Activated T-helper 1 cell treated with Interleukin-2 at 50 U/mL for 16 hours (primary cell): ENCODE measurements around the gene KHK.

ENCODE experiments used
- DNase-seq: peaks from one replicate; pipeline ENCODE4 v3.0.0-alpha.2; 2020; ENCODE audit warnings: low read depth

KHK gene

GRCh38 chr2:27082773-27083409 lies 3.7 kb upstream of the KHK start:
- no peak for DNase-seq

DNA sequence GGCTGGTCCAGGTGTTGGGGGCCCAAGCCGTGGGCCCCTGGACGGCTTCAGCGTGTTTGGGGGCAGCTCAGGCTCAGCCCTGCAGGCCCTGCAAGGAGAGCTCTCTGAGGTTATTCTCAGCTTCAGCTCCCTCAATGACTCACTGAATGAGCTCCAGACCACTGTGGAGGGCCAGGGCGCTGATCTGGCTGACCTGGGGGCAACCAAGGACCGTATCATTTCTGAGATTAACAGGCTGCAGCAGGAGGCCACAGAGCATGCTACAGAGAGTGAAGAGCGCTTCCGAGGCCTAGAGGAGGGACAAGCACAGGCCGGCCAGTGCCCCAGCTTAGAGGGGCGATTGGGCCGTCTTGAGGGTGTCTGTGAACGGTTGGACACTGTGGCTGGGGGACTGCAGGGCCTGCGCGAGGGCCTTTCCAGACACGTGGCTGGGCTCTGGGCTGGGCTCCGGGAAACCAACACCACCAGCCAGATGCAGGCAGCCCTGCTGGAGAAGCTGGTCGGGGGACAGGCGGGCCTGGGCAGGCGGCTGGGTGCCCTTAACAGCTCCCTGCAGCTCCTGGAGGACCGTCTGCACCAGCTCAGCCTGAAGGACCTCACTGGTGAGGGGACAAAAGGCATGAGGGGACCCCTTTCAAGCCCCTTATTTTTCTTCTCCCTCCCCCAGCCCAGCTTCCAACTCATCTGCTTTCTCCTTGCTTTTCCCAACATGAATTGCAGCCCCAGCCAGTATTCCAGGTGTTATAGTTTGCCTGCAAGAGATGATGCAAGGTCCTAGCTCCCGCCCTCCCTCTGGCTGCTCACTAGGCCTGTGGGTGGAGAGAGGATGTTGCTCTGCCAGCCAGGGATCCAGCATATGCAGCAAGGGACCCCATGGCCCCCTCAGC lies 2.9 kb upstream of the KHK start:
- DNase-seq, result no peak

DNA sequence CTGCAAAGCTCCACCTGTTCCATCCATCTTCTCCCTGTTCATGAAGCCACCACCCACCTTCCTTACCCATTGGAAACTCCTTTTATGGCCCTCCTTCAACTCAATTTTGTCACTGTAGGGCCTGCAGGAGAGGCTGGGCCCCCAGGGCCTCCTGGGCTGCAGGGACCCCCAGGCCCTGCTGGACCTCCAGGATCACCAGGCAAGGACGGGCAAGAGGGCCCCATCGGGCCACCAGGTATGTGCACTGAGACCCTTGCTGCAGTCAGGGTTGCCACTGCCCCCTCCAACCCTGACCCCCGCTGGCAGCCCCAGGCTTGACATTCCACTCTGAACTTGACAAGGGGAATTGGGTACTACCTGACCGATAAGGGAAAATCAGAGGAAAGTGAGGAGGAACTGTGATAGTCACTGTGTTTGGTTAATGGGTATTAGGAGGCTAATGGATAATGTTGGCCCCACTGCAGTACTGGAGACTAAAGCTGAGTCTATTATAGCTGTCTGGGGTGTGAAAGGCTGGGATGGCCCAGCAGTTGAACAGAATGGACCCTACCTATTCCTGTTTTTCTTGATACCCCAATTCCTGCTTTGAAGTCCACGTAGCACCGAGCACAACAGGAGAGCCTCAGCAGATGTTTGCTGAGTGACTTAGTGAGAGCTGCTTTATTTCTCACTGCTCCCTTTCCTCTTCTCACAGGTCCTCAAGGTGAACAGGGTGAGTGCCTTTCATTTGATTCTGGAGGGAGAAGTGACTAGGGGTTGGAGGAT lies 2.1 kb upstream of the KHK start:
- DNase-seq, result no peak

- no peak for DNase-seq
Observed at GRCh38 chr2:27085062-27085672, 1.4 kb upstream of the KHK start.

GRCh38 chr2:27085673-27086089 lies 891 bp upstream of the KHK start:
- no peak for DNase-seq

- DNase-seq, result peak; percentile 99
Observed at GRCh38 chr2:27086090-27086723, 365 bp upstream of the KHK start.

DNA sequence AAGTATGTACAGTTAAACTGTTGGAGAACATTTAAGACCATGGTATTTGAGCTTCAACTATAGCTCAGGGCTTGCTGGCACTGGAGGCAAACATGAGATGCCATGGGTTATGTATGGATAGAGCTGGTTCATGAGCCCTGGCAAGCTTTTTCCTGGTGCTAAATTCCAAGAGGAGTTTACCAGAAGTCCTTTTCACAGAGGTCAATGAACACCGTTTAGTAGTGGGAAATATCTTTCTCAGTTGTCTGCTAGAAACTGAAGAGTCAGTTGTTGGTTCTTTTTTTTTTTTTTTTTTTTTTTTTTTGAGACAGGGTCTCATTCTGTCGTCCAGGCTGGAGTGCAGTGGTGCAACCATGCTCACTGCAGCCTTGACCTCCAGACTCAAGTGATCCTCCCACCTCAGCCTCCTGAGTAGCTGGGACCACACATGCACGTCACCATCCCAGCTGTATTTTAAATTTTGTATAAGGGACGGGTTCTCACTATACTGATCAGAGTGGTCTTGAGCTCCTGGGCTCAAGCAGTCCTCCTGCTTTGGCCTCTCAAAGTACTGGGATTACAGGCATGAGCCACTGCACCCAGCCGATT lies 1.3 kb downstream of the KHK start:
- no peak for DNase-seq

DNA sequence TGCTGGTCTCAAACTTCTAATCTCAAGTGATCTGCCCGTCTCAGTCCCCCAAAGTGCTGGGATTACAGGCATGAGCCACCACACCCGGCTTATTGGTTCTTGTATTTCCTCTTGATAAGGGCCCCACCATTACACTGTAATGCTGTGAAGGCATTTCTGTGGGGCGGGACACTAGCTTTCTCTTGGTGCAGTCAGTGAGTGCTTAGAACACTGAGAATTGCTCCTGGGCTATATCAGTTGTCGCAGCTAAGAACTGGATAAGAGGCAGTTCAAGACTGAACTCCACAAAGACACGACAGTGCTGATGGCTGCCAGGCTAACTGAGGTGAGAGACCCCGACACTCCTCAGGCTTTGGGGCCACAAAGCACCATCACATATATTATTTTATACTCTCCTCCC lies 2.1 kb downstream of the KHK start:
- no peak for DNase-seq

DNA sequence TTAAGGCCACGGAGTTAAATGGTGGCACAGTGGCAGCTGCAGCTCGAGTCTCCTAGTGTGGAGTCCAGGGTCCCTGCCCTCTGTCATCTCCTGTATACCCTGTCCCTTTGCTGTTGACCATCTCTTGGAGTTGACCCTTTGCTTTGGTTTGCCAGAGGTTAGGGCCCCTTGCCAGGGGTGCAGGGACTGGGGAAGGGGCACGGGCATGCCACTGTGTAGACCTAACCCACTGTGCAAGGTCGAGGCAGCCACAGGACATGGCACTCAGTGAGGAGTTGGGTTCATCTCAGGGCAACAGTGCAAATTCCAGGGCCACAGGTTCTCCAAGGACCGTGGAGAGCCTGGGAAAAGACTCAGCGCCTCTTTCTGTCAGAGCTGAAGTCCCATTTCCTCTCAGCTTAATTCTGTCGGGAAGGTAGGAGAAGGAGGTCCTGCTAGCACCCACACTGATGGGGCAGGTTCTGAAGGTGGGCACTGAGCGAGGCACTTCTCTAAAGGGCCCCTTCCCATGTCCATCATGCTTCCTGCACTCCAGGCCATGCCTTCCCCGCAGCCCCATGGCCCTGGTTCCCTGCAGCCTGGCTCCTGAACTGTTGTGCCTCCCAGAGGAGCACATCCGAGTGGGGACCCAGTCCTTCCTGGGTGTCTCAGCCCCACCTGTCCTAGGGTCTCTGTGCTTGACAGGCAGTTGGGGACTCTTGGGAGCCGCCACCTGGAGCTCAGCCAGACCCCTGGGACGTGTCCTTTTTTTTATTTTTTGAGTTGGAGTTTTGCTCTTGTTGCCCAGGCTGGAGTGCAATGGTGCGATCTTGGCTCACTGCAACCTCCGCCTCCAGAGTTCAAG lies 2.8 kb downstream of the KHK start:
- DNase-seq, result no peak

DNA sequence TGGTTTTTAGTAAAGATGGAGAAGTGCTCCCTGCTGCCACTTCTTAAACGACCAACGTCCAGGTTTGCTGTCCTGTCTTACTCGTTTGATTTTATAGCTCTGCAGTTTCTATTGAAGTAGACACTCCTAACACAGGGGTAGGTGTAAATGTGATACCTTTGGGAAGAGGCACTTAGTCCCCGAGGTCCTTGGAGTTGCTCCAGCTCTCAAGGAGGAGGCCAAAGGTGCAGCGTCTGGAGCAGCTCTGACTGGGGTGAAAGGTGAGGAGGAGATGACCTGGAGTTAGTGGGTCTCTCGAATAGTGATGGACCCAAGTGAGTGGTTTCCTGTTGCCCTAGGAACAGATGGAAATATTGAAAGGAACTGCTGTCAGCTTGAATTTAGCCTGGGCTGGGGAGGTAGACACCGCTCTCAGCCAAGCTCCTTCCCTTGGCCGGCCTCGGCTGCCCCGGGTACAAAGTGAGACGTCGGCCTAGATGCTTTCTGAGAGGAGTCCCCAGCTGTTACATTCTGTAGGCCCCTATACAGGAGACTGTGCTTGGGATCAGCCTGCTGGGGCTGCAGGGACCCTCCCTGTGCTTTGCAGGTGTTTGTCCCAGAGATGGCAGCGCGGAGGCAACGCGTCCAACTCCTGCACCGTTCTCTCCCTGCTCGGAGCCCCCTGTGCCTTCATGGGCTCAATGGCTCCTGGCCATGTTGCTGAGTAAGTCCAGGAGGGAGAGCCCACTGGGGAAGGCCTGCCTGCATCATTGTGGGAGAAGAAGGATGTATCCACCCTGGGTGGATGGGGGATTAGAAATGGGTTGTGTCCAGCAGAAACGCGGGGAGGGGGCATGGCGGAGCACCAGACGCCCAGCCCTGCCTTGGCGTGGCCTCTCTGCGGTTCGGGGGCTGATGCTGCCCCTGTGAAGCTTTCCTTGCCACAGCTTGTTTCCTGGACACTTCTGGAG lies 5.4 kb downstream of the KHK start:
- DNase-seq, result no peak

- no peak for DNase-seq
Observed at GRCh38 chr2:27092696-27093429, 6.3 kb downstream of the KHK start.

- DNase-seq, result no peak
Observed at GRCh38 chr2:27093430-27094352, 7.1 kb downstream of the KHK start.

GRCh38 chr2:27094353-27094984 lies 7.9 kb downstream of the KHK start:
- DNase-seq, result no peak

DNA sequence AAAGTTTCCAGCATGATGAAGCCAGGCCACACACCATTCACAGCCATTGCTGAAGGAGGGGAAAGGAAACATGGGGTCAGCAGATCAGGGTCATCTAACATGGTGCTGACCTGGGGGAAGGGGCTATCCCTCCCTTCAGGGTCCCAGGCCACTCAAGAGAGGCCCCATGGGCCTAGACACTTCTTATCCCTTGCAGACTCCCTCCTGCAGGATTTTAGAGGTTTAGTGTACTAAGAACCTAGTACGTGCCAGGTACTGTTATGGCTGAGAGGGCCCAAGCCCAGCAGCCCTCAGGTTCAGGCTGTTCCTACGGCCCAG lies 8.8 kb downstream of the KHK start:
- no peak for DNase-seq

- DNase-seq, result no peak
Observed at GRCh38 chr2:27095745-27096651, 9.4 kb downstream of the KHK start.

- DNase-seq, result no peak
Observed at GRCh38 chr2:27096748-27097297, 10.3 kb downstream of the KHK start.
